ENCODE measurements around the gene NEO1.

Gene NEO1

GRCh38 chr15:73319460-73320245, 267.4 kb downstream of the NEO1 start:
- Histone ChIP-seq H3K9me3 (no peaks in the 10 kb centered on the region), H3K4me3 (no peak overlapping the region), H3K27me3 (ENCODE audit: low read depth) (peaks cover 13% of the 10 kb centered on the region; the same call in 1 of the 2 replicates), H3K36me3 (replicated peaks) (no peaks in the 10 kb centered on the region), H3K4me1 (no peaks in the 10 kb centered on the region)
- in situ Hi-C loops (cut with MboI; ENCODE audit: low sequenced_read_pairs): no loop called here
- DNase-seq (ENCODE audit: low spot score in 2 of 2): no peak

- no peak for DNase-seq (ENCODE audit: low spot score in 2 of 2)
- Histone ChIP-seq H3K36me3 (replicated peaks) (no peaks in the 10 kb centered on the region), H3K4me3 (no peak overlapping the region), H3K4me1 (no peaks in the 10 kb centered on the region), H3K27me3 (ENCODE audit: low read depth) (peaks cover 13% of the 10 kb centered on the region; the same call in 1 of the 2 replicates), H3K9me3 (no peaks in the 10 kb centered on the region)
- in situ Hi-C loops (cut with MboI; ENCODE audit: low sequenced_read_pairs): no loop called here
Observed at GRCh38 chr15:73320619-73321180, 268.4 kb downstream of the NEO1 start.

- Histone ChIP-seq H3K4me1 (no peaks in the 10 kb centered on the region), H3K4me3 (no peak overlapping the region), H3K9me3 (no peaks in the 10 kb centered on the region), H3K36me3 (replicated peaks) (no peaks in the 10 kb centered on the region), H3K27me3 (ENCODE audit: low read depth) (peaks cover 19% of the 10 kb centered on the region; the same call in 1 of the 2 replicates)
- in situ Hi-C loops (cut with MboI; ENCODE audit: low sequenced_read_pairs): no loop called here
- peak in 1 of 2 experiments; percentile 28 for DNase-seq (ENCODE audit: low spot score in 2 of 2)
Observed at GRCh38 chr15:73321496-73322450, 269.5 kb downstream of the NEO1 start.

GRCh38 chr15:73322665-73323373, 270.6 kb downstream of the NEO1 start:
- in situ Hi-C loops (cut with MboI; ENCODE audit: low sequenced_read_pairs): no loop called here
- H3K9me3 ChIP-seq: no peaks in the 10 kb centered on the region
- H3K36me3 ChIP-seq (replicated peaks): no peaks in the 10 kb centered on the region
- peaks cover 19% of the 10 kb centered on the region; the same call in 1 of the 2 replicates for H3K27me3 ChIP-seq (ENCODE audit: low read depth)
- no peak for DNase-seq (ENCODE audit: low spot score in 2 of 2)
- H3K4me1 ChIP-seq: no peaks in the 10 kb centered on the region
- no peak overlapping the region for H3K4me3 ChIP-seq

GRCh38 chr15:73323374-73323955, 271.2 kb downstream of the NEO1 start:
- in situ Hi-C loops (cut with MboI; ENCODE audit: low sequenced_read_pairs): no loop called here
- Histone ChIP-seq H3K4me3 (no peak overlapping the region), H3K36me3 (replicated peaks) (no peaks in the 10 kb centered on the region), H3K9me3 (no peaks in the 10 kb centered on the region), H3K27me3 (ENCODE audit: low read depth) (peaks cover 14% of the 10 kb centered on the region; the same call in 1 of the 2 replicates), H3K4me1 (no peaks in the 10 kb centered on the region)
- no peak for DNase-seq (ENCODE audit: low spot score in 2 of 2)

- Histone ChIP-seq H3K4me1 (no peaks in the 10 kb centered on the region), H3K27me3 (ENCODE audit: low read depth) (peaks cover 13% of the 10 kb centered on the region; the same call in 1 of the 2 replicates), H3K9me3 (no peaks in the 10 kb centered on the region), H3K4me3 (no peak overlapping the region), H3K36me3 (replicated peaks) (no peaks in the 10 kb centered on the region)
- no peak for DNase-seq (ENCODE audit: low spot score in 2 of 2)
- in situ Hi-C loops (cut with MboI; ENCODE audit: low sequenced_read_pairs): no loop called here
Observed at GRCh38 chr15:73323956-73324355, 271.7 kb downstream of the NEO1 start.

- Histone ChIP-seq H3K36me3 (replicated peaks) (no peaks in the 10 kb centered on the region), H3K4me1 (no peaks in the 10 kb centered on the region), H3K9me3 (no peaks in the 10 kb centered on the region), H3K27me3 (ENCODE audit: low read depth) (peaks cover 11% of the 10 kb centered on the region; the same call in 1 of the 2 replicates), H3K4me3 (no peak overlapping the region)
- in situ Hi-C loops (cut with MboI; ENCODE audit: low sequenced_read_pairs): no loop called here
- no peak for DNase-seq (ENCODE audit: low spot score in 2 of 2)
Observed at GRCh38 chr15:73324496-73325170, 272.4 kb downstream of the NEO1 start.

GRCh38 chr15:73325191-73325861, 273.1 kb downstream of the NEO1 start:
- peak in 1 of 2 experiments; percentile 63 for DNase-seq (ENCODE audit: low spot score in 2 of 2)

GRCh38 chr15:73326157-73326556, 273.9 kb downstream of the NEO1 start:
- Histone ChIP-seq H3K4me1 (no peaks in the 10 kb centered on the region), H3K9me3 (no peaks in the 10 kb centered on the region), H3K36me3 (replicated peaks) (no peaks in the 10 kb centered on the region), H3K4me3 (no peak overlapping the region), H3K27me3 (ENCODE audit: low read depth) (peaks cover 11% of the 10 kb centered on the region; the same call in 1 of the 2 replicates)
- DNase-seq (ENCODE audit: low spot score in 2 of 2): no peak
- in situ Hi-C loops (cut with MboI; ENCODE audit: low sequenced_read_pairs): no loop called here

More at GRCh38 chr15:73325191-73325861, 273.1 kb downstream of the NEO1 start:
- H3K4me3 ChIP-seq: no peak overlapping the region
- in situ Hi-C loops (cut with MboI; ENCODE audit: low sequenced_read_pairs): no loop called here
- H3K9me3 ChIP-seq: no peaks in the 10 kb centered on the region
- H3K4me1 ChIP-seq: no peaks in the 10 kb centered on the region
- H3K27me3 ChIP-seq (ENCODE audit: low read depth): peaks cover 11% of the 10 kb centered on the region; the same call in 1 of the 2 replicates
- no peaks in the 10 kb centered on the region for H3K36me3 ChIP-seq (replicated peaks)

GRCh38 chr15:73328149-73328820, 276.0 kb downstream of the NEO1 start:
- Histone ChIP-seq H3K4me3 (no peak overlapping the region), H3K36me3 (replicated peaks) (no peaks in the 10 kb centered on the region), H3K4me1 (no peaks in the 10 kb centered on the region), H3K9me3 (no peaks in the 10 kb centered on the region), H3K27me3 (ENCODE audit: low read depth) (peaks cover 11% of the 10 kb centered on the region; the same call in 1 of the 2 replicates)
- DNase-seq (ENCODE audit: low spot score in 2 of 2): no peak
- in situ Hi-C loops (cut with MboI; ENCODE audit: low sequenced_read_pairs): no loop called here

GRCh38 chr15:73328981-73329380, 276.7 kb downstream of the NEO1 start:
- Histone ChIP-seq H3K4me1 (no peaks in the 10 kb centered on the region), H3K4me3 (no peak overlapping the region), H3K9me3 (no peaks in the 10 kb centered on the region), H3K36me3 (replicated peaks) (no peaks in the 10 kb centered on the region), H3K27me3 (ENCODE audit: low read depth) (peaks cover 11% of the 10 kb centered on the region; the same call in 1 of the 2 replicates)
- no peak for DNase-seq (ENCODE audit: low spot score in 2 of 2)
- in situ Hi-C loops (cut with MboI; ENCODE audit: low sequenced_read_pairs): no loop called here

Data from HAP-1 (cell line).